GM12891 (cell line): ENCODE results near the gene MSI1.

Source experiments
- PAX5 ChIP-seq: IDR thresholded peaks from 2 replicates; pipeline ENCODE4 v1.6.1; 2011; ENCODE audit warnings: low read length, moderate library complexity, mild to moderate bottlenecking; ENCODE audit not compliant: insufficient read depth, severe bottlenecking
- POLR2A ChIP-seq: IDR thresholded peaks from 2 replicates; pipeline ENCODE4 v1.6.1; 2011; ENCODE audit warnings: low read depth, low read length, control low read depth
- SPI1 ChIP-seq: IDR thresholded peaks from 2 replicates; pipeline ENCODE4 v1.6.1; 2011; ENCODE audit warnings: low read depth, low read length, control low read depth
- TAF1 ChIP-seq: IDR thresholded peaks from 2 replicates; pipeline ENCODE4 v1.6.1; 2011; ENCODE audit warnings: low read depth, low read length, control low read depth

DNA sequence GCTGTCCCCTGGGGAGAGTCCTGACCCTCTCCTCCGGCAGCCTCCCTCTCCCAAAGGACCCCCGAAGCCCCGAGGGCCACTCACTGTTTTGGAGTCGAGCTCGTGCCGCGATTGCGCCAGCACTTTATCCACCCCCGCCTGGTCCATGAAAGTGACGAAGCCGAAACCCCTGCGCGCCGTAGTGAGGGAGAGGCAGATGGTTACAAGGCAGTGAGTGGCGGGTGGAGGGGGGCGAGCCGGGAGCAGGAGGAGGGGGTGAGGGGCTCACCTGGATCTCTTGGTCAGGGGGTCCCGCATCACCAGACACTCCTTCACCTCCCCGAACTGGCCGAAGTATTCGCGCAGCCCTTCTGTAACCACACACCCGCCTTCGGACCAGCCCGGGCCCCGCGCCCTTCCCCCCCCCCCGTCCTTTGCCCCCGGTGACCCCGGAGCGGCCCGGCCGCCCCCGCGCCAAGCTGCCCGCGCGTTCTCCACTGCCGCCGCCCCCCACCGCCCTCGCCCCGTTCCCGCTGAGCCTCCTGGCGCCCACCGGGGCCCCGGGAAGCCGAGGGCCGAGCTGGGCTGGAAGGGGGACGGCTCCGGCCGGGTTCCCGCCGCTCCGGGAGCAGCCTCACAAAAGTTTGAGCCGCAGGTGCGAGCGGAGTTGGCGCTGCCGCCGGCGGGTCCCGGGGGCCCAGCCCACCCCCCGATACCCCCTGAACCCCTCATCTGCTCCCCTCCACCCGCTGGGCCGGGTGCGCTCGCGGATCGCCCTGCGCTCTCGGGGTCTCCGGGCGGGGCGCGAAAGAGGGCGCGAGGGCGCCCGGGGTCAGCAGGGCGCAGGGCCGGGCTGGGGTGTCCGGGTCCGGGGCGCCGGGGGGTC, 808 bp downstream of the MSI1 start:
- TF ChIP-seq SPI1 (no peak), TAF1 (no peak), POLR2A (no peak), PAX5 (no peak)
